GM12878 (cell line): Measurements from ENCODE around the gene ANO6. TPM values are rescaled to one million over a fixed set of nuclear protein-coding genes. Genes with fewer than 3 reads are reported as not detected.

Experiments used
- ATAC-seq: fragments of 200-7000 bp; cut with Tn5 transposase; 3 replicates; pipeline ENCODE4 v1.9.1; 2020; ENCODE audit warnings: mild to moderate bottlenecking, moderate library complexity
- BruUV-seq: library from RNA; stranded (reverse); fragments of 400-500 nt; replicated peaks from 2 replicates; lab custom pipeline; 2021; lab: Mats Ljungman, UMichigan
- CTCF ChIA-PET: fragments of 300-600 bp; sonication (Branson Sonifier 250); formaldehyde crosslinking; extraction: SDS; loops from one replicate; lab custom pipeline; 2021; ENCODE audit warnings: inconsistent platforms; lab: Yijun Ruan, JAX
- POLR2A ChIA-PET: fragments of 350-600 bp; formaldehyde crosslinking; extraction: SDS; loops from one replicate; lab custom pipeline; 2021; ENCODE audit warnings: inconsistent platforms; lab: Charles Lee
- RAD21 ChIA-PET: fragments of 300-600 bp; sonication (Branson Sonifier 250); formaldehyde crosslinking; loops from one replicate; lab custom pipeline; 2023; ENCODE audit warnings: antibody characterized with exemption; ENCODE audit not compliant: unreplicated experiment; lab: Charles Lee
- SMC1A ChIA-PET: fragments of 300-600 bp; sonication (Branson Sonifier 250); formaldehyde crosslinking; loops from one replicate; lab custom pipeline; 2023; ENCODE audit not compliant: unreplicated experiment, uncharacterized antibody; lab: Charles Lee
- DNase-seq: peaks from one replicate; pipeline ENCODE4 v3.0.0-alpha.2; 2011; ENCODE audit warnings: low read depth, low spot score
- FAIRE-seq: peaks from 3 replicates; lab custom pipeline; 2011; peaks lifted over from hg19 to GRCh38; lab: Jason Lieb, UNC
- H2AFZ ChIP-seq: 2 replicates; pipeline ENCODE4 v1.6.0; 2011; ENCODE audit warnings: low read depth, low read length, control low read depth; ENCODE audit not compliant: control insufficient read depth
- H3K27ac ChIP-seq: 2 replicates; pipeline ENCODE4 v1.5.1; 2011; ENCODE audit warnings: control low read depth; ENCODE audit not compliant: control insufficient read depth, insufficient read depth
- H3K27me3 ChIP-seq, 2 experiments: replicated peaks in 1 of 2; 2 replicates each; pipeline versions ENCODE4 v1.6.0 to v1.6.1; 2011; ENCODE audit warnings: low read length in 1 of 2; ENCODE audit not compliant: control insufficient read depth in 2 of 2, insufficient read depth in 2 of 2
- H3K36me3 ChIP-seq, 2 experiments: 2 replicates each; pipeline ENCODE4 v1.5.1; 2011; ENCODE audit warnings: low read length in 1 of 2; ENCODE audit not compliant: control insufficient read depth in 2 of 2, insufficient read depth in 2 of 2
- H3K4me1 ChIP-seq: 2 replicates; pipeline ENCODE4 v1.6.1; 2011; ENCODE audit warnings: mild to moderate bottlenecking, low read length, moderate library complexity, mixed read lengths; ENCODE audit not compliant: control insufficient read depth, insufficient read depth
- H3K4me2 ChIP-seq: 2 replicates; pipeline ENCODE4 v1.6.0; 2011; ENCODE audit warnings: control low read depth; ENCODE audit not compliant: control insufficient read depth, insufficient read depth
- H3K4me3 ChIP-seq: fragments of 200-600 bp; sonication (generic); 2 replicates; pipeline ENCODE4 v1.5.1; 2016
- H3K79me2 ChIP-seq: 2 replicates; pipeline ENCODE4 v1.6.0; 2011; ENCODE audit warnings: low read length; ENCODE audit not compliant: control insufficient read depth, insufficient read depth
- H3K9ac ChIP-seq: 2 replicates; pipeline ENCODE4 v1.8.0; 2011; ENCODE audit warnings: low read length, control low read depth, mixed read lengths; ENCODE audit not compliant: control insufficient read depth, insufficient read depth
- H3K9me3 ChIP-seq: replicated peaks from 3 replicates; pipeline ENCODE4 v1.5.1; 2011; ENCODE audit warnings: mild to moderate bottlenecking, low read length; ENCODE audit not compliant: control insufficient read depth, insufficient read depth
- H4K20me1 ChIP-seq: 2 replicates; pipeline ENCODE4 v1.6.0; 2011; ENCODE audit not compliant: control insufficient read depth, insufficient read depth
- BCL3 ChIP-seq: IDR thresholded peaks from 2 replicates; pipeline ENCODE4 v1.6.1; 2011; ENCODE audit warnings: borderline replicate concordance, low read depth, mild to moderate bottlenecking, moderate library complexity, low read length; ENCODE audit not compliant: insufficient read depth, poor library complexity, severe bottlenecking
- ELK1 ChIP-seq: IDR thresholded peaks from 2 replicates; pipeline ENCODE4 v1.6.1; 2012; ENCODE audit warnings: low read depth, low read length, improper control_type of control experiment
- EZH2 ChIP-seq: IDR thresholded peaks from 2 replicates; pipeline ENCODE4 v1.6.1; 2012; ENCODE audit warnings: low read depth, mild to moderate bottlenecking, control low read depth, inconsistent platforms, low read length, borderline replicate concordance; ENCODE audit not compliant: control insufficient read depth
- FOS ChIP-seq: IDR thresholded peaks from 3 replicates; pipeline ENCODE4 v1.6.1; 2011; ENCODE audit warnings: borderline replicate concordance; ENCODE audit not compliant: insufficient read length; ENCODE audit errors: extremely low read depth
- KAT2A ChIP-seq: conservative IDR thresholded peaks from 2 replicates; pipeline ENCODE4 v1.6.1; 2011; ENCODE audit warnings: low read depth, low read length; ENCODE audit not compliant: control insufficient read depth
- RCOR1 ChIP-seq: conservative IDR thresholded peaks from 2 replicates; pipeline ENCODE4 v1.6.1; 2012; ENCODE audit warnings: low read depth, low read length, improper control_type of control experiment
- STAT1 ChIP-seq: fragments of 450-650 bp; conservative IDR thresholded peaks from 2 replicates; pipeline ENCODE4 v1.6.1; 2014; ENCODE audit warnings: antibody characterized with exemption, mild to moderate bottlenecking
- STAT3 ChIP-seq: IDR thresholded peaks from 2 replicates; pipeline ENCODE4 v1.6.1; 2011; ENCODE audit warnings: low read depth, low read length, improper control_type of control experiment
- WGBS: methylation state at CpG from one replicate; pipeline ENCODE4 v1.1.6; 2016; ENCODE audit warnings: low lambda C conversion rate; ENCODE audit not compliant: insufficient replicate concordance, insufficient coverage; ENCODE audit errors: missing lambda C conversion rate; 5-methylcytosine and 5-hydroxymethylcytosine counted together
- in situ Hi-C: fragments of 300-500 bp; cut with MboI; formaldehyde crosslinking; loops from 9 replicates; pipeline ENCODE4 v1.14.3; 2018; ENCODE audit warnings: mixed read lengths
- intact Hi-C: fragments of 100-400 bp; cut with micrococcal nuclease; formaldehyde crosslinking; loops from one replicate; pipeline ENCODE4 v1.14.2; 2022; ENCODE audit not compliant: unreplicated experiment
- polyA plus RNA-seq, 11 experiments: library from polyadenylated mRNA; depleted of rRNA in 4 of 11; unstranded in 6 of 11; stranded (reverse) in 5 of 11; fragments of >200 nt; fragmentation: Nextera tagmentation in 4 of 11; fragmentation: Illumina TruSeq in 1 of 11; extraction: Ambion mirVana in 4 of 11; extraction: Trizol in 1 of 11; gene quantifications; 1 replicate in 1 of 11; 2 replicates in 10 of 11; pipeline versions ENCODE4 v1.2.1 to v1.2.3, GENCODE V29; 2011 to 2016; ENCODE audit warnings: inconsistent platforms in 2 of 11, missing spikeins in 2 of 11, low read depth in 1 of 11
- total RNA-seq, 4 experiments: library from RNA; depleted of rRNA in 3 of 4; stranded (reverse); fragments of >200 nt in 3 of 4; fragmentation: Illumina TruSeq in 1 of 4; extraction: Trizol in 1 of 4; gene quantifications; 2 replicates each; pipeline versions ENCODE4 v1.2.1 to v1.2.3, GENCODE V29; 2013 to 2021

The ANO6 gene
- total and polyA plus RNA-seq, 10 of the 15 experiments (the other 5 are each of a cell fraction or from before 2014, with no cell fraction given) = 4.6 to 30.3 (median 26.0) TPM

- DNase-seq (no peak), ATAC-seq (peak; percentile 66), FAIRE-seq (no peak)
- WGBS = 71% methylated on average over 2 of the region's 2 CpGs
- SMC1A ChIA-PET = interaction anchor here (1.1 kb wide), 1 partner anchor 59 kb away, joined by 3 read pairs; no protein-coding TSS in a partner anchor
- no peak overlapping the region for H3K4me3 ChIP-seq
- H3K9ac ChIP-seq = no peak overlapping the region
- no peak overlapping the region for H2AFZ ChIP-seq
- in situ Hi-C loops = no loop called here
- CTCF ChIA-PET = interaction anchor here (0.6 to 1.7 kb wide), 2 partner anchors 30 to 39 kb away, joined by 3 to 4 read pairs; no protein-coding TSS in a partner anchor
- no peaks in the 10 kb centered on the region for H3K27me3 ChIP-seq
- no peaks in the 10 kb centered on the region; the same call in none of the 2 replicates for H3K79me2 ChIP-seq
- H4K20me1 ChIP-seq = no peaks in the 10 kb centered on the region
- POLR2A ChIA-PET = interaction anchor here (0.6 kb wide), 1 partner anchor 18 kb away, joined by 7 read pairs; no protein-coding TSS in a partner anchor
- intact Hi-C loops = loop anchor here (10.0 kb wide), 1 partner anchor 1165 kb away; the partner anchor contains the start of gene SLC38A2
- H3K36me3 ChIP-seq = no peaks in the 10 kb centered on the region
- RAD21 ChIA-PET = no interaction called here
- no peaks in the 10 kb centered on the region; the same call in 1 of the 2 replicates for H3K4me1 ChIP-seq
- no TSS peak for BruUV-seq
- no peak overlapping the region for H3K4me2 ChIP-seq
- no peak for TF ChIP-seq STAT3
- H3K9me3 ChIP-seq = no peaks in the 10 kb centered on the region
- H3K27ac ChIP-seq = no peak overlapping the region
These were observed 6.1 kb upstream of the ANO6 start for GRCh38 chr12:45209784-45210183.

GRCh38 chr12:45212064-45212463, 3.8 kb upstream of the ANO6 start:
- ATAC-seq (no peak), FAIRE-seq (no peak), DNase-seq (no peak)
- no peak overlapping the region for H3K27ac ChIP-seq
- WGBS = 94% methylated on average over 1 of the region's 1 CpG
- H2AFZ ChIP-seq = no peak overlapping the region
- H3K4me3 ChIP-seq = no peak overlapping the region
- intact Hi-C loops = loop anchor here (10.0 kb wide), 1 partner anchor 1163 kb away; the partner anchor contains the start of gene SLC38A2
- SMC1A ChIA-PET = interaction anchor here (1.2 kb wide), 1 partner anchor 13 kb away, joined by 3 read pairs; no protein-coding TSS in a partner anchor
- no peaks in the 10 kb centered on the region; the same call in 1 of the 2 replicates for H3K4me1 ChIP-seq
- H3K27me3 ChIP-seq = no peaks in the 10 kb centered on the region
- no peaks in the 10 kb centered on the region for H3K36me3 ChIP-seq
- H3K4me2 ChIP-seq = no peak overlapping the region
- no peaks in the 10 kb centered on the region for H4K20me1 ChIP-seq
- CTCF ChIA-PET = interaction anchor here (0.9 kb wide), 1 partner anchor 29 kb away, joined by 3 read pairs; no protein-coding TSS in a partner anchor
- H3K79me2 ChIP-seq = peaks cover 14% of the 10 kb centered on the region
- POLR2A ChIA-PET = no interaction called here
- in situ Hi-C loops = no loop called here
- RAD21 ChIA-PET = no interaction called here
- H3K9me3 ChIP-seq = no peaks in the 10 kb centered on the region
- TF ChIP-seq EZH2 (no peak), FOS (no peak), STAT1 (no peak), BCL3 (no peak), ELK1 (no peak), KAT2A (no peak), RCOR1 (no peak)
- TF ChIP-seq, all 136 proteins: peak for 0
- no peak overlapping the region for H3K9ac ChIP-seq
- BruUV-seq = no TSS peak
